Osteocyte (in vitro differentiated cells): Measurements from ENCODE around the gene LPGAT1. TPM values are rescaled to one million over a fixed set of nuclear protein-coding genes. Genes with fewer than 3 reads are reported as not detected.
"Not testable (repeated sequence)": the region's sequence is repeated elsewhere in the genome, so short reads cannot be mapped to it uniquely, and the experiment has no call there.

Source experiments
- DNase-seq: peaks from one replicate; pipeline ENCODE4 v3.0.0; 2021; ENCODE audit warnings: mixed read lengths; ENCODE audit not compliant: unreplicated experiment; ENCODE audit errors: extremely low spot score
- H3K27ac Mint-ChIP-seq: one replicate; pipeline ENCODE4 v1.8.0; 2021; ENCODE audit warnings: mild to moderate bottlenecking, mixed read lengths; ENCODE audit not compliant: unreplicated experiment
- H3K27me3 Mint-ChIP-seq: one replicate; pipeline ENCODE4 v1.8.0; 2021; ENCODE audit warnings: mixed read lengths; ENCODE audit not compliant: unreplicated experiment
- H3K36me3 Mint-ChIP-seq: one replicate; pipeline ENCODE4 v1.8.0; 2021; ENCODE audit warnings: mixed read lengths; ENCODE audit not compliant: unreplicated experiment
- H3K4me1 Mint-ChIP-seq: one replicate; pipeline ENCODE4 v1.8.0; 2021; ENCODE audit warnings: mixed read lengths; ENCODE audit not compliant: unreplicated experiment
- H3K4me3 Mint-ChIP-seq: one replicate; pipeline ENCODE4 v1.8.0; 2021; ENCODE audit warnings: mild to moderate bottlenecking, moderate library complexity, mixed read lengths; ENCODE audit not compliant: unreplicated experiment
- H3K9me3 Mint-ChIP-seq: one replicate; pipeline ENCODE4 v1.8.0; 2021; ENCODE audit warnings: mixed read lengths; ENCODE audit not compliant: unreplicated experiment
- total RNA-seq: library from RNA; stranded (reverse); gene quantifications from 2 replicates; pipeline ENCODE4 v1.2.1, GENCODE V29; 2021
- TF ChIP-seq, protein P1 (sequence below): fragments of 200-600 bp; sonication (generic); IDR thresholded peaks from 2 replicates; pipeline ENCODE4 v1.5.0; 2021; ENCODE audit warnings: antibody characterized with exemption, mild to moderate bottlenecking, moderate library complexity

Gene LPGAT1
- total RNA-seq, 1 donor from 2014 or later, result 51.3 TPM

DNA sequence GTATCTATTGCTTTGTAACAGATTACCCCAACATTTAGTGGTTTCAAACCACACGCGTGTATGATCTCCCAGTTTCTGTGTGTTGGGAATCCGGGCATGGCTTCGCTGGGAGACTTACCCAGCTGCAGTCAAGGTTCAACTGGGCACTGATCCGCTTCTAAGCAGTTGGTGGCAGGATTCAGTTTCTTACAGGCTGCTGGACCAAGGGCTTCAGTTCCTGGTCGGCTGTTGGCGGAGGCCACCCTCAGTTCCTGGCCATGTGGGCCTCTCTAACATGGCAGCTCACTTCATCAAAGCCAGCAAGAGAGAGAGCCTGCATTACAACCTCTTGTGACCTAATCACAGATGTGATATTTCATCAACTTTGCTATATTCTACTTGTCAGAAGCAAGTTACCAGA is 101.3 kb downstream of the LPGAT1 start:
- H3K9me3 Mint-ChIP-seq, result no peaks in the 10 kb centered on the region
- H3K4me1 Mint-ChIP-seq, result peaks cover 5% of the 10 kb centered on the region
- TF ChIP-seq, protein P1, sequence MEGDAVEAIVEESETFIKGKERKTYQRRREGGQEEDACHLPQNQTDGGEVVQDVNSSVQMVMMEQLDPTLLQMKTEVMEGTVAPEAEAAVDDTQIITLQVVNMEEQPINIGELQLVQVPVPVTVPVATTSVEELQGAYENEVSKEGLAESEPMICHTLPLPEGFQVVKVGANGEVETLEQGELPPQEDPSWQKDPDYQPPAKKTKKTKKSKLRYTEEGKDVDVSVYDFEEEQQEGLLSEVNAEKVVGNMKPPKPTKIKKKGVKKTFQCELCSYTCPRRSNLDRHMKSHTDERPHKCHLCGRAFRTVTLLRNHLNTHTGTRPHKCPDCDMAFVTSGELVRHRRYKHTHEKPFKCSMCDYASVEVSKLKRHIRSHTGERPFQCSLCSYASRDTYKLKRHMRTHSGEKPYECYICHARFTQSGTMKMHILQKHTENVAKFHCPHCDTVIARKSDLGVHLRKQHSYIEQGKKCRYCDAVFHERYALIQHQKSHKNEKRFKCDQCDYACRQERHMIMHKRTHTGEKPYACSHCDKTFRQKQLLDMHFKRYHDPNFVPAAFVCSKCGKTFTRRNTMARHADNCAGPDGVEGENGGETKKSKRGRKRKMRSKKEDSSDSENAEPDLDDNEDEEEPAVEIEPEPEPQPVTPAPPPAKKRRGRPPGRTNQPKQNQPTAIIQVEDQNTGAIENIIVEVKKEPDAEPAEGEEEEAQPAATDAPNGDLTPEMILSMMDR, result no peak
- H3K4me3 Mint-ChIP-seq, result no peak overlapping the region
- no peaks in the 10 kb centered on the region for H3K27me3 Mint-ChIP-seq
- H3K27ac Mint-ChIP-seq, result no peak overlapping the region
- DNase-seq, result no peak
- H3K36me3 Mint-ChIP-seq, result no peaks in the 10 kb centered on the region

GRCh38 chr1:211726467-211726995 is 104.0 kb downstream of the LPGAT1 start:
- DNase-seq, result no peak
- Mint-ChIP-seq H3K36me3 (no peaks in the 10 kb centered on the region), H3K9me3 (no peaks in the 10 kb centered on the region), H3K27me3 (peaks cover 4% of the 10 kb centered on the region), H3K4me3 (no peak overlapping the region), H3K27ac (no peak overlapping the region), H3K4me1 (peaks cover 2% of the 10 kb centered on the region)
- TF ChIP-seq, protein P1, result no peak

DNA sequence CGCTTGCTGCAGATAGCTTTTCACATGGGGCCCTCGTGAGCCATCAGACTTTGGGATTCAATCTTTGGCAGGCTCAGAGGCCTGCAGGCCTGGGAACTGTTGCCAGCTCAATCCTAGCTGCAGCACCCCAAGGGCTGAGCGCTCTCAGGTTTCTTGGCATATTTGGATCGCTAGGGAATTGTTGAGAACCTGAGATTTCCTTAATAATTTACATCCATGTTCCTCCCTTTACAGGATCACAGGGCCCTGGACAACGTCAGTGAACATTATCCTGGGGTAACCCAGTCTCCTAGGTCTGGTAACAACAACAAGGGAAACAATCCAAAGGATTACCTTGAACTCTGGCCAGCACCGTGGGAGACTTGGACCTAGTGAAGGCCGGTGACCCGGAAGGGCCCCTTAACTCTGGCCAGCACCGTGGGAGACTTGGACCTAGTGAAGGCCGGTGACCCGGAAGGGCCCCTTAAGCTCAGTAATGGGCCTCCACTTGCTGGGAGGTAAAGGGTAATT is 105.8 kb downstream of the LPGAT1 start:
- H3K9me3 Mint-ChIP-seq, result no peaks in the 10 kb centered on the region
- TF ChIP-seq, protein P1, result no peak
- no peak overlapping the region for H3K27ac Mint-ChIP-seq
- H3K4me3 Mint-ChIP-seq, result no peak overlapping the region
- peaks cover 2% of the 10 kb centered on the region for H3K4me1 Mint-ChIP-seq
- DNase-seq, result no peak
- peaks cover 4% of the 10 kb centered on the region for H3K27me3 Mint-ChIP-seq
- no peaks in the 10 kb centered on the region for H3K36me3 Mint-ChIP-seq

GRCh38 chr1:211723273-211723672 is 107.3 kb downstream of the LPGAT1 start:
- Mint-ChIP-seq H3K4me3 (no peak overlapping the region), H3K9me3 (no peaks in the 10 kb centered on the region), H3K4me1 (peaks cover 2% of the 10 kb centered on the region), H3K27me3 (peaks cover 4% of the 10 kb centered on the region), H3K36me3 (no peaks in the 10 kb centered on the region), H3K27ac (no peak overlapping the region)
- no peak for DNase-seq
- TF ChIP-seq, protein P1, result no peak

DNA sequence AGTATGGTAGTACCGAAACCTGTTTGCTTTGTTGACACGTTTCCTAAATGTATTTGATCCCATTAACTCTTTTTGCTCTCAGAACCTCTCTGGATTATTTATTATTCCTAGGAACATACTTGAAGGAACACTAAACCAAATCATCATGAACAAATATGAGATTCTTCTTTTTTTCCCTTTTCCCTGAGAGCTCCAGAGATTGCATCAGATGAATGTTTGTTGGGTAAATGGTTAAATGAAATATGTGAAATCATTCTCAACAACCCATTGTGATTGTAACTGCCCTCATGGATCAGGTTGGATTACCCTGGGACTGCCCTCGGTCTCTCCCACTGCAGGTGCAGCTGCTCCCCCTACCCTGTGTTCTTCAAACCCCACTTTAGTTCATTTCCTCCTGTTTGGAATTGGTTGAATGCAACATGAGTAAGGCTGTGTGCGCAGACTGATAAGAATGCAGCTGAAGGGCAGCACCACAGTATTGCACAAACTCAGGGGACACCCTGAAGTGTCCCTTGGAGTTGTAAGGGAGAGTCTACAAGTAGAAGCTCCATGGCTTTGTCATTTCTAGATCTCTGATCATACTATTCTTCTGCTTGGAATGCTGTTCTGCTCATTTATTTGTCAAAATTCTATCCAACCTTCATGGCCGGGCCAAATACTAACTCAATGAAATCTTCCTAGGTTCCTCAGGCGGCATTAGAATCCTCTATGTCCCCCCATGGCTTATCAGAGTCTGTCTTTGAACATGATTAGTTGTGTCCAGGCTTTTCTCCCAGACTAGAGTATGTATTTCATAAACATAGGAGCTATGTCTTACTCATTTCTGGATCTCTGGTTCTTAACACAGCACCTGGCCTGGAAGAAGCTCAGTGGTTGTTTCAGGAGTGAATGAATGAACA is 108.0 kb downstream of the LPGAT1 start:
- no peak for DNase-seq
- no peaks in the 10 kb centered on the region for H3K36me3 Mint-ChIP-seq
- H3K4me1 Mint-ChIP-seq, result peaks cover 2% of the 10 kb centered on the region
- no peak overlapping the region for H3K4me3 Mint-ChIP-seq
- H3K9me3 Mint-ChIP-seq, result no peaks in the 10 kb centered on the region
- peaks cover 4% of the 10 kb centered on the region for H3K27me3 Mint-ChIP-seq
- TF ChIP-seq, protein P1, result no peak
- no peak overlapping the region for H3K27ac Mint-ChIP-seq

GRCh38 chr1:211716555-211716954 is 114.0 kb downstream of the LPGAT1 start:
- not testable (repeated sequence) for H3K27me3 Mint-ChIP-seq, H3K4me1 Mint-ChIP-seq, DNase-seq, H3K27ac Mint-ChIP-seq, H3K9me3 Mint-ChIP-seq, H3K36me3 Mint-ChIP-seq, H3K4me3 Mint-ChIP-seq
